ENCODE measurements around the gene KIFC3.

DNA sequence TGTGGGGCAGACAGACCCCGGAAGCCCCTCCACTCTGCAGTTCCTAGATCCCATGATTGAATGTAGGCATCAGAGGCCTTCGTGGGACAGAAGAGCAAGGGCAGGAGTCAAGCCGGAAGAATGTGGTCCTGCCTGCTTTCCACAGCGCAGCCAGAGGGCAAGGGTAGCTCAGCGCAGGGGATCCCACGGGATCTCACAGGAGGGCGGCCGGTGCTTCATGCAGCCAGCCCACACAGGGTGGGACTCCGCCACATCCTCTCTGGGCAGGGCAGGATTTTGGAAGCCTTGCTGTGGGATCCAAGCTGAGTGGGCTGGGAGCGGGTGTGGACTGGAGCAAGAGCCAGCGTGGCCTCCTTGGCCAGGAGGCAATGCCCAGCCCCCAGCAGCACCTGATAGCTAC is 53.7 kb downstream of the KIFC3 start:
- TF ChIP-seq, protein P1, sequence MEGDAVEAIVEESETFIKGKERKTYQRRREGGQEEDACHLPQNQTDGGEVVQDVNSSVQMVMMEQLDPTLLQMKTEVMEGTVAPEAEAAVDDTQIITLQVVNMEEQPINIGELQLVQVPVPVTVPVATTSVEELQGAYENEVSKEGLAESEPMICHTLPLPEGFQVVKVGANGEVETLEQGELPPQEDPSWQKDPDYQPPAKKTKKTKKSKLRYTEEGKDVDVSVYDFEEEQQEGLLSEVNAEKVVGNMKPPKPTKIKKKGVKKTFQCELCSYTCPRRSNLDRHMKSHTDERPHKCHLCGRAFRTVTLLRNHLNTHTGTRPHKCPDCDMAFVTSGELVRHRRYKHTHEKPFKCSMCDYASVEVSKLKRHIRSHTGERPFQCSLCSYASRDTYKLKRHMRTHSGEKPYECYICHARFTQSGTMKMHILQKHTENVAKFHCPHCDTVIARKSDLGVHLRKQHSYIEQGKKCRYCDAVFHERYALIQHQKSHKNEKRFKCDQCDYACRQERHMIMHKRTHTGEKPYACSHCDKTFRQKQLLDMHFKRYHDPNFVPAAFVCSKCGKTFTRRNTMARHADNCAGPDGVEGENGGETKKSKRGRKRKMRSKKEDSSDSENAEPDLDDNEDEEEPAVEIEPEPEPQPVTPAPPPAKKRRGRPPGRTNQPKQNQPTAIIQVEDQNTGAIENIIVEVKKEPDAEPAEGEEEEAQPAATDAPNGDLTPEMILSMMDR (IDR thresholded peaks at IDR 0.05) = no peak
- TF ChIP-seq POLR2A (IDR thresholded peaks at IDR 0.05) = no peak

Measured in vagina (tissue), 2 donors.